NCI-H128 (cell line): ENCODE data around the gene KLK12.

Experiments used
- DNase-seq: peaks from one replicate; lab custom pipeline; 2025; ENCODE audit not compliant: unreplicated experiment; lab: John Stamatoyannopoulos, UW

KLK12 gene

DNA sequence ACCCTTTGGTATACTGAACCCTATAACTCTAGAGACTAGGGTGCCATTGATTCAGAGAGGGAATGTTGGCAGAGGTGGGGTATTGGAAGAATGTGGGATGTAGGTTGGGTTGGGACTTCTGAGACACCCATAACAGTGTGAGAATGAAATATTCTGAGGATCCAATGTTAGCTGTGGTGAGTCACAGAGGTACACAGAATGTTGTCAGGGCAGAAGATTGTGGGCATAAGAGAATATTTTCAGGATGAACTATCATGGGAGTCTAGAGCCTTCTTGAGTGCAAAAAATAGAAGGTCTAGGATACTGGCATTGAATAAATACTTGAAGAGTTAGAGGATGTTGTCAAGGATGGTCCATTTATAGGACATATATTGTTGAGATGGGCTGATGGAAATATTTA is 21.1 kb upstream of the KLK12 start:
- DNase-seq = no peak

DNA sequence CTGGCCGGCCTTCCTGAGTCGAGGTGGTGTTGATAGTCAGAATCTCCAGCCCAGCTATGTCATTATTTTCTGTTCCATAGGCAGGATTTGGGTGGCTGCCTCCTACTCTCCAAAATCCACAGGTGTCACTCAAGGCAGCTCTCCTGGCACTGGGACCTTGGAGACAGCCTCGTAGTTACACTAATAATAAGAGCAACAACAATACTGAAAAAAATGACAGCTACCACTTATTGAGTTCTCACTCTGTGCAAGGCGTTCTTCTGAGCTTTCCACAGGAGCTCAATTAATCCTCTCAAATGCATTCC is 12.2 kb upstream of the KLK12 start:
- no peak for DNase-seq

DNA sequence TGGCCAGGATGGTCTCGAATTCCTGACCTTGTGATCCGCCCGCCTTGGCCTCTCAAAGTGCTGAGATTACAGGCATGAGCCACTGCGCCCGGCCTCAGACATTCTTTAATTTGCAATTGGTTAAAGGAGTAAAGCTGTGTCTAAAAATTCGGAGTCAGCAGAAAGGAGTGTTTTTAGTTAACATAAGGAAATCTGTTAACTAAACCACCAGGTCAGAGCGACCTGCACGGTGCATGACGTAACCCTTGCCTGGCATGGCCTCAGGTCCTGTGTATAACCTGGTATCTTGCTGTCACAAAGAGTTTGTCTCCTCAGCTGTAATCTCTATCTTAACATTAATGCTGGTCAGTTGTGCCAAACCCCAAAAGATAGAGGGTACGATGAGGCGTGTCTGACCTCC is 9.5 kb upstream of the KLK12 start:
- no peak for DNase-seq

DNA sequence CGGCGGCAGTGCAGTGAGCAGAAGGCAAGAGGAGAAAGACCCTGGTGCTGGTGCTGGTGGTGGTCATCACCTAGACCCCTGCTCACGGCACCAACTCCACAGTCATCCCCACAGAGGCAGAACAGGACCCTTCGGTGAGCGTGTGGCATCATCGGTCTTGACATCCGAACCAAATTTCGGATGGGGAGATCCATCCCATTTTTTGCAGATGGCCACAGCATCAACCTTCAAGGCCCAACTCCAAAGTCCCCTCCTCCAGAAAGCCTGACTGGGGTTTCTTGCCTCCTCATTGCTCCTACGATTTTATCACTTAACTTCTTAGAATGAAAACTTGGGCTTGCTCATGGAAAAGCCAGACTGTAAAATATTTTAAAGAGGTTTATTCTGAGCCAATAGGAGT is 8.7 kb upstream of the KLK12 start:
- DNase-seq = no peak

DNA sequence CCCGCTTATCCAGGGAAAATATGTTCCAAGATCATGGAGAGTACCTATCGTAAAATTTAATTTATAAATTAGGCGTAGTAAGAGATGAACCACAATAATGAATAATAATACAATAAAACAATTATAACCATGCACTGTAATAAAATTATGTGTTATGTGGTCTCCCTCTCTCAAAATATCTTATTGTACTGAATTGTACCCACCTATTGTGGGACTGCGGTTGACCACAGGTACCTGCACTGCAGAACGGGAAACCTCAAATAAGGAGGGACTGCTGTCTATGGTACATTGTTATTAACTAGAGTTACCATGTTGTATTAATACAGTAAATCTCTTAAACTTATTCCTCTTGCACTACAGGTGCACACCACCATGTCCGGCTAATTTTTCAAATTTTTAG is 5.3 kb upstream of the KLK12 start:
- DNase-seq = no peak

DNA sequence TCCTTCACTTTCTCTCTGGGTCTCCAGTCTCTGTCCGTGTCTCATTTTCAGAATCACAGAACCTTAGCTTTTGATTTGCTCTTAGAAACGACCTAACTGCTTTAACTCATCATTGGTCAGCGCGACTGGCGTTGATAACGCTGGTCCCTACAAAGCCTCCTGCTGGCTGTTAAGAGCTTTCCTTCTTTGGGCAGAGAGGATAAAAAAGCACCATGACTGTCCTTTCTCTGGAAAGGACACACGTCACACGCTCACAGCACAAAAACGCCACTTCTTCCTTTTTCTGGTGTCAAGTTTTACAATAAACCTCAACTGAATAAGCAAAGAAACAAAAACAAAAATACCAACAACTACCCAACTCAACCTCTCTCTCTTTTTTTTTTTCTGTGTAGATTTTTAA is 1.7 kb upstream of the KLK12 start:
- no peak for DNase-seq

DNA sequence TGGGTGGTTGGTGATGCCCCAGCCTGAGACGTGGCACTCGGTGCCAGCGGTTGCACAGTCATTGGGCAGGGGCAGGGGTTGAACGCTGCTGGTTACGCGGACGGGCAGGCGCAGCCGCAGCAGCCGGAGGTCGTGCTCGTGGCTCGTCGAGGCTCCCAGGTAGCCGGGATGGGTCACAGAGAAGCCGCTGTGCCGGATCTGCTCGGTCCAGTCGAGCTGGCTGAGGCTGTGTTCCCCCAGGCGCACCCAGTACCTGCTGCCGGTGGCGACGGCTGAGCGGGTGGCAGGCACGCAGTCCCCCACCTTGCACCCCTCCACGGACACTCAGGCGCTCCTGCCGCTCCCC is 2.9 kb downstream of the KLK12 start:
- DNase-seq = no peak

DNA sequence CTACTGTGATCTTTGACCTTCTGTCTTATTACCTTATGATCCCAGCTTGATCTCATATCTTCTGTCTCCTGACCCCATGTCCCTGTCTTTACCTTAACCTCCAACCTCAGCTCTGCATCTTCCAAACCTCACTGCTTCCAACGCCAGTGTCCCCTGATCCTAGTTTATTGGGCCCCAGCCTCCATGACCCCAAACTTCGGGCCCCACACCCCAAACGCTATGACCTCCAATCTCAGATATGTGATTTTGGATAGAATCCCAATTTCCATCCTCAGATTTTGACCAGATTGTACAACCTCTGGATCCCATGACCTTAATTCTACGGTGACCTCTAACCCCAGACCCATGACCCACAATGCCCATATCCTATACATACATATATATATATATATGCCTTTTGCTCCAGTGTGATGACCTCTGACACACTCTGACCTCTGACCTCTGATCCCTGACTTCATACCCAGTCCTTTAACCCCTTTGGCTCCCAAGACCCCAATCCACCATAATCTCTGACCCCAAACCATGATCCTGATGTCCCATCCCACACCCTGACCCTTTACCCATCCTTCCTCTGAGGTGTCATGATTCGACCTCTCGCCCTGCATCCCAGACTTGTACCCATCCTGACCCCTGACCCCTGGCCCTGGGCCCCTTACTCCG is 3.5 kb downstream of the KLK12 start:
- DNase-seq = no peak

DNA sequence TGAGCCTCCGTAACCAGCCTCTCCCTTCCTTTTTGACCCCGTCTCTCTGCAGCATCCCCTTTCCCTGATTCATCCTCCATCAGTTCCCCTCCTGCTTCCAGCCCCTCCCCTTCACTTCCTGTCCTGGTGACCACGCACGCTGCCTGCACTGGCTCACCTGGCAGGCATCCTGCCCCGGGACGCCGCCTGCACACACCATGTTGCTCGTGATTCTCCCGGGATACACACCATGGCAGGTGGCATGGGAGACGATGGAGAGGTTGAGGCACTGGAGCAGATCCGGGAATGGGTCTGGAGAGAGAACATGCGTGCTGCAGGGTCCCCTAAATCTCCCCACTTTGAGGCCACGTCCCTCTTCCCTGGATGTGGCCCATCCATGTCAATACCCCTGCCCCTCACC is 4.2 kb downstream of the KLK12 start:
- no peak for DNase-seq

DNA sequence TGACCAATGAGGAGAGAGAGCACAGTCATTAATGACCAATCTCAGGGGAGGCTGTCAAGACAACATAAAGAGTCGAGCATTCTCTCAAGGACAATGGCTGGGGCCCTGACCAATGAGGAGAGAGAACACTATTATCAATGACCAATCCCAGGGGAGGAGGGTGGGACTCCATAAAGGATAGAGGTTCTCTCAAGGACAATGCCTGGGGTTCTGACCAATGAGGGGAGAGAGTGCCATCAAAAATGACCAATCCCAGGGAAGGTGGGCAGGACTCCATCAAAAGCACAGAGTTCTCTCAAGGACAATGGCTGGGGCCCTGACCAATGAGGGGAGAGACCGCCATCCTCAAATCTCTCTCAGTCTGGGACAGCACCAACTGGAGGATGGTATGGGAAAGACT is 5.1 kb downstream of the KLK12 start:
- DNase-seq = no peak

DNA sequence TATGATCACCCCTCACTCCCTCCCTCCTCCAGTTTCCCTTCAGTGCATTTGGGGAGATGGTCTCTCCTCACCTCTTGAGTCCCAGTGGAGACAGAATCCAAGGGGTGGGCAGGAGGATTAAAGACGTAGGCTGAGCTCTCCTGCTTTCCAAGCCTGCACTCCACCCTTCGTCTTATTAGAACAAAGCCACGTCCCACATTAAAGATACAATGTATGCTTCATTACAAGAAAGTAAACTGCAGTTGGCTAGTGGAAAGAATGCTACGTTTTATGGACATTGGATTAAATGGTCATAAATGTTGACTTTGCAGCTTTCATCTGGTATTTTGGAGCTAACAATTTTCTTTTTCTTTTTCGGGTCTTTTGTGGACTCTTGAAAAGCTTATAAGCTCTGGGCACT is 6.9 kb downstream of the KLK12 start:
- no peak for DNase-seq

DNA sequence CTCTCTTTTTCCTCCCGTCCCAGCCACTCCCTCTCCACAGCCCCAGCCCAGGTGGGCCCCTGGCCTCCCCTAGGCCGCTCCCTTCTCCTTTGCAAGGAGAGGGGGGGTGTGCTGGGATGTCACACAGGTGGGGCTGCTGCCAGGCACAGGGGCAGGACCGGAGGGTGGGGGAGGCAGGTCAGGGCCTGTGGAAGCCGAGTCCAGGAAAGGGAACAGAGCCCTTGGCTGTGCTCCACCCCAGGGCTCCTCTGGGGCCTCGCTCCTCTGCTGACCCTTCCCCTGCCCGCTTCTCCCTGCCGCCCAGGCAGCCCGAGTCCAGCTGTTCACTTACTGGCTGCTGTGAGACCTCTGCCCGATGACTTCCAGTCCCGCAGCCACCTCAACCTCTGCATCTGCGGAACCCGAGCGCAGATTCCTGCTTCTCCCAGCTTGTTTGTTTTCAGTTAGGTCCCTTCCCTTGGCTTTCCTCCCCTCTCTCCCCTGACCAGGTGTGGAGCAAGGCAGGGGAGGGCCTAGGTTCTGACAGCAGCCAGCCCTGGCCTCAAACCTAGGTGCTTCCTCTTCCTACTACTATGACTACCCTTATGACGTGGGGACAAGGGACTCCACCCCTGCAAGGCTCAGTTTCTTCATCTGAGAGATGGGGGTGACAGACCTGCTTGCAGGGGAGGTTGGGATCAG is 7.5 kb downstream of the KLK12 start:
- DNase-seq = no peak

DNA sequence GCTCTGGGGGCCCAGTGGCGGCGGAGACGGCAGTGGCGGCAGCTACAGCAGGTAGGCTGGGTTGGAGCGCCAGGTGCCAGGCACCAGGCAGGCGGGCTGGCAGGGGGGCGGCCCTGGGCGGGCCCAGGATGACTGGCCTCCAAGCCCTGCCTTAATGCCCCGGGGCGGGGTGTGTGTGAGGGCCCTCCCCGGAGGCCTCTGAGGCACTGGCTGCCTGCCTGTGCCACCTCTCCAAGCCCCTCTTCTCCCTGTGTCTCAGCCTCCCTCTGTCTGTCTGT is 8.3 kb downstream of the KLK12 start, which contains the start of gene KLK11:
Gene KLK11, minus strand, starts transcription at position 63 of the 278 bp plus-strand sequence. CDS start 985 bp downstream, outside the sequence.
- no peak for DNase-seq

DNA sequence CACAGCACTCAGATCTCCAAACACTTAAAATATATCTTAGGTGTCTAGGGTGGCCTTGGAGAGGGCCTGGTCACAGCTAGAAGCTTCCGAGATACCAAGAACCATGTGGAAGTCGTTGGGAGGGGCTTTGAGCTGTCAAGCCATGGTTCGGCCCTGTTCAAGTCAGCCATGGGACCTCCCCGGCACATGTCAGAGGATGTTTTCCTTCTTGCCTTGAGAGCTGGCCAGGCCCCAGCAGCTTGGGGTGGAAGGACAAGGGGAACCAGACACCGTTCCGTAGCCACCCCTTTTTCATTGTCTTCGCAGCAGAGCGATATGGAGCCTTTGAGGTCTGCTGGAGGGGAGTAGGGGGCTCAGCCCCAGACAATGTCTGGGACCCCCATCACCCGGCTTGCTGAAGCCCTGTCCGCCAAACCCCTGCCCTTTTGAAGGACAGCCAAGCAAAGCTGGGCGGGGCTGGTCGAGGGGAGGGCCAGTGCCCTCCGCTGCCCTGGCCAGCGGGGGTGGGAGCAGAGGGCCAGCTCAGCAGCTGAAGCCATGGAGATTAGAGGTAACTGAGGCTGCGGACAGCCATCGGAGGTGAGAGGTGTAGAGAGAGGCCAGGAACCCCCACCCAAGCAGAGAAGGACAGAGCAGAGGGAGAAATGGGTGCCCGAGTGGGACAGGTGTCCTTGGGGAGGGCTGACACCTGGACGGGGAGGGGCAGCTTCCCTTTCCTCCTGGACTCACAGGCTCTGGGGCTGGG is 8.8 kb downstream of the KLK12 start:
- no peak for DNase-seq

DNA sequence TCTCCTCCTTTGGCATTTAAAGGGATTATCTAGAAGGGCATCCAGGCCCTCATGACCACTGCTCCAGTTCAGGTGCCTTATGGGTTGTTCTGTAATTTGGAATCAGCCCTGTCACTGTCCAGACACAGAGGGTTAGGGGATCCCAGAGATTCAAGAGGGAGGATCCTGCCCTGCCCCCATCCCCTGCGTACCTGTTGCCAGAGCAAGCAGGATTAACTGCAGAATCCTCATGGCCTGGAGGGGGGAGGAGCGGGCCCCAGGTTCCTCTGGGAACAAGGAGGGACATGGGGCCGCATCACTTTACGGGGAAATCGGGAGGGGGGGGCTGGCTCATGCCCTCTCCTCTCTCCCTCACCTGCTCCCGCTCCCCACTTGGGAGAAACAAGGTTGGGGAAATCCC is 9.4 kb downstream of the KLK12 start:
- DNase-seq = no peak

DNA sequence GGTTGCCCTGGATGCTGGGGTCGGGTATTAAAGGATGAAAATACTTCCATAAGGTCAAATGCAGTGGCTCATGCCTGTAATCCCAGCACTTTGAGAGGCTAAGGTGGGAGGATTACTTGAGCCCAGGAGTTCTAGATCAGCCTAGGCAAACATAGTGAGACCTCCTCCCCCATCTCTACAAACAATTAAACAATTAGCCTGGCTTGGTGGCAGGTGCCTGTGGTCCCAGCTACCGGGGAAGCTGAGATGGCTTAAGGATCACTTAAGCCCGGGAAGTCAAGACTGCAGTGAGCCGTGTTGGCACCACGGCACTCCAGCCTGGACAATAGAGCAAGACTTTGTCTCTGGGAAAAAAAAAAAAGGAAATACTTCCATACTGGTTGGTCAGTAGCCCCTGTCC is 9.9 kb downstream of the KLK12 start:
- no peak for DNase-seq

DNA sequence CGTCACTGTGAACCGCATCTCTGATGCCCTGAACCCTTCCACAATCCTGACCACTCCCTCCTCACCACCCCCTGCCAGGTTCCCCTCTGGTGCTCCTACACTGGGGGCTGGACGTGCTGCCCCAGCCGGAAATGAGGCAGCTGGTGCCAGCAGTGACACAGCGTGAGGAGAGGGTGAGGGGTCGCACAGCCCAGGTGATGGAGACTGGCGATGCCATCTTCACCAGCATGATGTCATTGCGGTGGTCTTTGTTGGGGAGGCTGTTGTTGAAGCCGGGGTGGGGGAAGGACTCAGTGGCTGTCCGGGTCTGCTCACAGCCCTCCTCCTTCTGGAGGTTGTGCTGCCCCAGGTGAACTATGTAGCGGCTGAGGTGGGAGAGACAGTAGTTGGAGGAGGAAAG is 10.9 kb downstream of the KLK12 start:
- no peak for DNase-seq

DNA sequence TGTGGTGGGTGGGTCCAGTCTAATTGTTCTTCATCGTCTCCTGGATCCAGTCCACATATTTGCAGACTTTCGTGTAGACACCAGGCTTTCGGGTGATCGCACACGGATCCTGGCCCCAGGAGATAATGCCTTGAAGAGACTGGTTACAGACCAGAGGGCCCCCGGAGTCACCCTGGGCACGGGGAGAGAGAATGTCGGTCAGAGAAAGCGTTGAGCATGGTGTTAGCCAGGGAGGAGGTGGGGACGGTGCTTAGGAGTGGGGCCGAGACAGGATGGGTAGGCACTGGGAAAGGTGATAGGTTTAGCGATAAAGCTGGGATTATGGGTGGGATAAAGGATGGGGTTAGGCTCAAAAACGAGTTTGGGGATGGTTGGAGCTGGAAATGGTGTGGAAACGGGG is 12.3 kb downstream of the KLK12 start:
- DNase-seq = no peak

DNA sequence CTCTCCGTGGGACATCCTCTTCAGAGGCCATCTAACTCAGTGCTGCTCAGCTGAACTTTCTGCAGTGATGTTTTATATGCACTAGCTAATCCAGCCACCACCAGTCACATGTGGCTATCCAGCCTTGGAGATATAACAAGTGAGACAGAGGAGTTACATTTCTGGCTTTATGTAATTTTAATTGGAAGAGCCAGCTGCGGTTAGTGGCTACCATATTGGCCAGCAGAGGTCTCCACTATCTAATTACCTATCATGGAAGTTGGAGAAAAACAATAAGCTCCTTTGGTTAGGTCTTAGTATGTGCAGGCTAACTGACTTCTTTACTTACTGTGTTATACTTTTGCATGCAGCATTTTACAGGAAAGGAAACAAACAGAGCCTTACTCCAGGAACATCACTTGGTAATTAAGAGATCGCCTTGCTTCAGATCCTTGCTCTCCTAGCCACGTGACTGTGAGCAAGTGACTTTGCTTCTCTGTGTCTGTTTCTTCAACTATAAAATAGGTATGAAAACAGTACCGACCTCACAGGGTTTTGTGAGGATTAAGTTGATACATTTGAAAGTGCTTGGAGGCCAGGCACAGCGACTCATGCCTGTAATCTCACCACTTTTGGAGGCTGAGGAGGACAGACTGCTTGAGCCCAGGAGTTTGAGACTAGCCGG is 13.7 kb downstream of the KLK12 start:
- peak; percentile 3 for DNase-seq

DNA sequence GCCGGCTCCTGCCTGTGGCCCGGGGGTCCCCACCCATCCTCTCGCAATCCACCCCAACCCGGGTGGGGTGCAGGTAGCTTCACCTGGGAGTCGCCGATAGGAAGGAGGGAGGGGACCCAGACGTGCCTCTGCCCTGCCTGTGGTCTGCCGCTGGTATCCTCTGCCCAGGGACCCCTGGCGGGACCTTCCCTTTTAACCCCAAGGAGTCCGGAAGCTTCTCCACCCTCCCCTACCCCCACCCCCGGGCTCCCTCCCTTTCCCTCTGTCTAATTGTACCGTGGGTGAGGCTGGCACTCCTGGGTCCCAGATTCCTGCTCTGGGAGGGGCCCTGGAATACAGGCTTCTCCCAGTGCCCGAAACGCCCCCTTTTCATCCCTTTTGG is 15.3 kb downstream of the KLK12 start, which contains the start of gene KLK10:
Gene KLK10, minus strand, starts transcription at position 166 of the 382 bp plus-strand sequence. CDS start 579 bp downstream, outside the sequence.
- no peak for DNase-seq

DNA sequence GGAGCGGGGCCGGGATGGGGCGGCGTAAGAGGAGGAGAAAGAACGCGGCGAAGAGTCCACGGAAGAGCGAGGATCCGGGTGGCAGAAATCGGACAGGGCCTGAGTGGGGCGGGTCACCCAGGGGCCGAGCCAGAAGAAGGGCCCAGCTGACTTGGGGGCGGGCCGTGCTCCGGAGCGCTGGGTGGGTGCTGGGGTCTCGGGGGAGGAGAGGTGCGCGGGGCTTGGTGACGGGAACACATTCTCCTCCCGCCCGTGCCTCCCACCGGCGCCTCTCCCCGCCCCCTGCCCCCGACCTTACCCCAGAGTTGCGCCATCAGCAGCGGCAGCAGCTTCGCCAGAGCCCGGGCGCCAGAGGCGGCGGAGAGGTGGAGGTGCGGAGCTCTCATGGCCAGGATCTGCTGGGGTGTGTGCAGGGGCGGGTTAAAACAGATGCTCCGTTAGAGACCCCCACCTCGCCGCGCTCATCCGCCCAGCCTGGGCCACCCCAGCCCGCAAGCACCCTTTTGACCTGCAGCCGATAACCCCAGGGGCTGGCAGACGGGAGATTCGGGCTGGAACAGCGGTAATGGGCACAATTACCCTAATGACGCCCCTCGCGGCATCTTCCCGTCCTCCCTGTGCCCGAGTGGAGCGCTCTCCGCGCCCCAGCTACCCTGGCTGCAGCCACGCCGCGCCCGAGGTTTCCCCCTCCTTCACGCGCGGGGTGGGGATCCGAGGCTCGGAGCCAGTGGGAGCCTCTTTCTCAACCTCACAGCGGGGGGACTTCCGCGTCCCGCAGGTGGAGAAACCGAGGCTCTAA is 15.9 kb downstream of the KLK12 start:
- no peak for DNase-seq
